Measurements from ENCODE around the gene CRISPLD2. TPM values are rescaled to one million over a fixed set of nuclear protein-coding genes. Genes with fewer than 3 reads are reported as not detected.
A peak's percentile ranks its signal among the peaks of the same experiment; 100 is the strongest.

The CRISPLD2 gene
- total RNA-seq, 1 experiment from 2014 or later: 6.5 TPM

GRCh38 chr16:84800158-84800978 is 19.4 kb upstream of the CRISPLD2 start:
- Mint-ChIP-seq H3K27ac (ENCODE audit: unreplicated experiment) (no peak overlapping the region), H3K4me3 (ENCODE audit: low read depth, unreplicated experiment) (no peak overlapping the region), H3K27me3 (ENCODE audit: unreplicated experiment) (no peaks in the 10 kb centered on the region), H3K9me3 (ENCODE audit: low read depth, unreplicated experiment) (peaks cover 5% of the 10 kb centered on the region), H3K36me3 (ENCODE audit: insufficient read depth, unreplicated experiment) (no peaks in the 10 kb centered on the region), H3K4me1 (ENCODE audit: low read depth, unreplicated experiment) (no peaks in the 10 kb centered on the region)
- CTCF ChIA-PET: no interaction called here
- no peak for TF ChIP-seq CTCF (IDR thresholded peaks at IDR 0.05; ENCODE audit: unreplicated experiment)
- no TSS peak for BruUV-seq (replicated peaks)
- DNase-seq: no peak
- intact Hi-C loops (cut with micrococcal nuclease; ENCODE audit: unreplicated experiment): no loop called here

DNA sequence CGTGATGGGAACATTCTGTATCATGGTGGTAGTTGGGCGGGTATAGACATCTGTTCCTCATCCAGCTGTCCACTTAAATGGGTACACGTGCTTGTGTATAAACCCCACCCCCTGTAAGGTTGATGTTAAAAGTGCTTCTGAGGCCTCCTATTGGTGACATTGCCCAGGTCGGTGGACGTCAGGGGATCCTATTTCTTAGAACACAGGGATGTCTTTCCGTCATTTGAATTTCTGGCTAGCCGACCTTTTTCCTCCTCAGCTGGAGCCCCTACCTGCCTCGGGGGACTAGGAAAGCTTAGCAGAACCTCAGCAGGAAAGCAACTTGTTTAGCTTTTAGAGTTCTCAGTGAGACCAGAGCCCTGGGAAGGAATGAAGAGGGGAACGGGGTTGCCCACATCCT is 16.6 kb upstream of the CRISPLD2 start:
- no peak for DNase-seq
- intact Hi-C loops (cut with micrococcal nuclease; ENCODE audit: unreplicated experiment): no loop called here
- CTCF ChIA-PET: no interaction called here
- Mint-ChIP-seq H3K4me3 (ENCODE audit: low read depth, unreplicated experiment) (no peak overlapping the region), H3K27me3 (ENCODE audit: unreplicated experiment) (no peaks in the 10 kb centered on the region), H3K4me1 (ENCODE audit: low read depth, unreplicated experiment) (peaks cover 16% of the 10 kb centered on the region), H3K27ac (ENCODE audit: unreplicated experiment) (no peak overlapping the region), H3K36me3 (ENCODE audit: insufficient read depth, unreplicated experiment) (peaks cover 16% of the 10 kb centered on the region), H3K9me3 (ENCODE audit: low read depth, unreplicated experiment) (peaks cover 5% of the 10 kb centered on the region)
- no peak for TF ChIP-seq CTCF (IDR thresholded peaks at IDR 0.05; ENCODE audit: unreplicated experiment)
- BruUV-seq (replicated peaks): no TSS peak

DNA sequence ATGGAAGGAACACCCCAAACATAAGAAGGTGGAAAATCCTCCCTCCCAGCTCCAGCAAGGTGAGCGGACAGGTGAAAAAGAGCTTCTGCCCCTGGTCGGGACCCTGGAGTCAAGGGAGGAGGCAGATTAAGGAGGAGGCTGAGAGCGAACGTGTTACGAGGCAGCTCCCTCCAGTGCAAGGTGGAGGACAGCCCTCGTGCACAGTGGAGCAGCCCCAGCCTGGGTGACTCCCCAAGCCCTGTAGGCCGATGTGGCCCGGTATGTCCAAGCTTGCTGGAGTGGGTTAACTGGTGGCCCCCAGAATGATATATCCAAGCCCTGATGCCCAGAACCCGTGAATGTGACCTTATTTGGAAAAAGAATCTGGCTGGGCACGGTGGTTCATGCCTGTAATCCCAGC is 15.5 kb upstream of the CRISPLD2 start:
- DNase-seq: no peak
- peaks cover 5% of the 10 kb centered on the region for H3K9me3 Mint-ChIP-seq (ENCODE audit: low read depth, unreplicated experiment)
- TF ChIP-seq CTCF (IDR thresholded peaks at IDR 0.05; ENCODE audit: unreplicated experiment): no peak
- CTCF ChIA-PET: interaction anchor here (0.7 kb wide), 2 partner anchors 31 to 339 kb away, joined by 4 to 5 read pairs; no protein-coding TSS in a partner anchor
- peaks cover 16% of the 10 kb centered on the region for H3K36me3 Mint-ChIP-seq (ENCODE audit: insufficient read depth, unreplicated experiment)
- BruUV-seq (replicated peaks): no TSS peak
- intact Hi-C loops (cut with micrococcal nuclease; ENCODE audit: unreplicated experiment): no loop called here
- no peak overlapping the region for H3K4me3 Mint-ChIP-seq (ENCODE audit: low read depth, unreplicated experiment)
- no peaks in the 10 kb centered on the region for H3K27me3 Mint-ChIP-seq (ENCODE audit: unreplicated experiment)
- peaks cover 16% of the 10 kb centered on the region for H3K4me1 Mint-ChIP-seq (ENCODE audit: low read depth, unreplicated experiment)
- H3K27ac Mint-ChIP-seq (ENCODE audit: unreplicated experiment): no peak overlapping the region

GRCh38 chr16:84806256-84806889 is 13.4 kb upstream of the CRISPLD2 start:
- Mint-ChIP-seq H3K9me3 (ENCODE audit: low read depth, unreplicated experiment) (peaks cover 2% of the 10 kb centered on the region), H3K4me3 (ENCODE audit: low read depth, unreplicated experiment) (peak overlapping the region; percentile 63), H3K27me3 (ENCODE audit: unreplicated experiment) (peaks cover 14% of the 10 kb centered on the region), H3K36me3 (ENCODE audit: insufficient read depth, unreplicated experiment) (peaks cover 16% of the 10 kb centered on the region), H3K27ac (ENCODE audit: unreplicated experiment) (no peak overlapping the region), H3K4me1 (ENCODE audit: low read depth, unreplicated experiment) (peaks cover 16% of the 10 kb centered on the region)
- peak; percentile 76 for DNase-seq
- no TSS peak for BruUV-seq (replicated peaks)
- TF ChIP-seq CTCF (IDR thresholded peaks at IDR 0.05; ENCODE audit: unreplicated experiment): no peak
- intact Hi-C loops (cut with micrococcal nuclease; ENCODE audit: unreplicated experiment): no loop called here
- CTCF ChIA-PET: interaction anchor here (0.6 to 1.2 kb wide), 3 partner anchors 44 to 90 kb away, joined by 3 to 5 read pairs (median 4); no protein-coding TSS in a partner anchor

All from Calu3 (cell line).